ENCODE measurements around the gene WDFY4.

WDFY4 gene

DNA sequence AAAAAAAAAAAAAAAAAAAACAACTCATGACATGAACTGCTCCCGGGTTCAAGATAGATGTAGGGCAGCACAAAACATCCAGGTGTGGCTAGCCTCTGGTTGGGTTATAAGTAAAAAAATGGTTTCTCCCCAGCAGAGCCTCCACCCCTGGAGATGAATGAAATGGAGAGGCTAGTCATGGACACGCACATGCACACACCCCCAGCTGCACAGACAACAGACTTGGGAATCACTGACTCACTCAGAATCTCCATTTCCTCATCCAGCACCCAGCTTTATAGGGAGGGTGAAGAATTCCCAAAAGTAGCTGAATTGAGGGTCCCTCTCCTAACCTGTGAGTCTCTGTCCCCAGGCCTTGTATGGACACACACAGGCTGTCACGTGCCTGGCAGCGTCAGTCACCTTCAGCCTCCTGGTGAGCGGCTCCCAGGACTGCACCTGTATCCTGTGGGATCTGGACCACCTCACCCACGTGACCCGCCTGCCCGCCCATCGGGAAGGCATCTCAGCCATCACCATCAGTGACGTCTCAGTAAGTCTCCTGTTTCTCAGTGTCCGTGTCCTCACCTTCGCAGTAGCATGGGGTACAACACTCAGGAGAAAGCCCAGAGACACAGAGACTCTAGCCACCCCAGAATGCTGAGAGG lies 290.0 kb downstream of the WDFY4 start (continued):
- TF ChIP-seq, protein P1, sequence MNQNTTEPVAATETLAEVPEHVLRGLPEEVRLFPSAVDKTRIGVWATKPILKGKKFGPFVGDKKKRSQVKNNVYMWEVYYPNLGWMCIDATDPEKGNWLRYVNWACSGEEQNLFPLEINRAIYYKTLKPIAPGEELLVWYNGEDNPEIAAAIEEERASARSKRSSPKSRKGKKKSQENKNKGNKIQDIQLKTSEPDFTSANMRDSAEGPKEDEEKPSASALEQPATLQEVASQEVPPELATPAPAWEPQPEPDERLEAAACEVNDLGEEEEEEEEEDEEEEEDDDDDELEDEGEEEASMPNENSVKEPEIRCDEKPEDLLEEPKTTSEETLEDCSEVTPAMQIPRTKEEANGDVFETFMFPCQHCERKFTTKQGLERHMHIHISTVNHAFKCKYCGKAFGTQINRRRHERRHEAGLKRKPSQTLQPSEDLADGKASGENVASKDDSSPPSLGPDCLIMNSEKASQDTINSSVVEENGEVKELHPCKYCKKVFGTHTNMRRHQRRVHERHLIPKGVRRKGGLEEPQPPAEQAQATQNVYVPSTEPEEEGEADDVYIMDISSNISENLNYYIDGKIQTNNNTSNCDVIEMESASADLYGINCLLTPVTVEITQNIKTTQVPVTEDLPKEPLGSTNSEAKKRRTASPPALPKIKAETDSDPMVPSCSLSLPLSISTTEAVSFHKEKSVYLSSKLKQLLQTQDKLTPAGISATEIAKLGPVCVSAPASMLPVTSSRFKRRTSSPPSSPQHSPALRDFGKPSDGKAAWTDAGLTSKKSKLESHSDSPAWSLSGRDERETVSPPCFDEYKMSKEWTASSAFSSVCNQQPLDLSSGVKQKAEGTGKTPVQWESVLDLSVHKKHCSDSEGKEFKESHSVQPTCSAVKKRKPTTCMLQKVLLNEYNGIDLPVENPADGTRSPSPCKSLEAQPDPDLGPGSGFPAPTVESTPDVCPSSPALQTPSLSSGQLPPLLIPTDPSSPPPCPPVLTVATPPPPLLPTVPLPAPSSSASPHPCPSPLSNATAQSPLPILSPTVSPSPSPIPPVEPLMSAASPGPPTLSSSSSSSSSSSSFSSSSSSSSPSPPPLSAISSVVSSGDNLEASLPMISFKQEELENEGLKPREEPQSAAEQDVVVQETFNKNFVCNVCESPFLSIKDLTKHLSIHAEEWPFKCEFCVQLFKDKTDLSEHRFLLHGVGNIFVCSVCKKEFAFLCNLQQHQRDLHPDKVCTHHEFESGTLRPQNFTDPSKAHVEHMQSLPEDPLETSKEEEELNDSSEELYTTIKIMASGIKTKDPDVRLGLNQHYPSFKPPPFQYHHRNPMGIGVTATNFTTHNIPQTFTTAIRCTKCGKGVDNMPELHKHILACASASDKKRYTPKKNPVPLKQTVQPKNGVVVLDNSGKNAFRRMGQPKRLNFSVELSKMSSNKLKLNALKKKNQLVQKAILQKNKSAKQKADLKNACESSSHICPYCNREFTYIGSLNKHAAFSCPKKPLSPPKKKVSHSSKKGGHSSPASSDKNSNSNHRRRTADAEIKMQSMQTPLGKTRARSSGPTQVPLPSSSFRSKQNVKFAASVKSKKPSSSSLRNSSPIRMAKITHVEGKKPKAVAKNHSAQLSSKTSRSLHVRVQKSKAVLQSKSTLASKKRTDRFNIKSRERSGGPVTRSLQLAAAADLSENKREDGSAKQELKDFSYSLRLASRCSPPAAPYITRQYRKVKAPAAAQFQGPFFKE (tag by site-specific recombination; IDR thresholded peaks at IDR 0.05; ENCODE audit: borderline replicate concordance), result no peak
- TF ChIP-seq ZNF214 (tag by site-specific recombination; IDR thresholded peaks at IDR 0.05; ENCODE audit: borderline replicate concordance), result no peak

DNA sequence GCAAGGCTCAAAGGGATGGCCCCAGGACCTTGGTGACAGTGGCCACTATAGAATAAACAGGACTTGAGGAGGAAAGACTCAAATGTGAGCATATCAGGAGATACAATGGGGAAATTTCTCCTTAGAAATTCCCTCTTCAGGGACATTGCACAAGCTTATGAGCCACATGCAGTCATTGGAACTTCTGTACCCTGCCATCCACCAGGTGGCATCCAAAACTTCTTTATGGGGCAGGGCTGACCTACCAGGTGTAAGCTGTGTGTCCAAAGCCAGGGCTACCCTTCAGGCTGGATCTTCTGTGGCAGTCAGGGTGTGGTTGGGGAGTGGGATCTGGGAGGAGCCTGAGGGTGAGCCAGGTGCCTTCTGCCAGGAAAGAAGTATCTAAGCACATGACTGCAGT lies 291.5 kb downstream of the WDFY4 start:
- TF ChIP-seq OVOL3 (tag by site-specific recombination; IDR thresholded peaks at IDR 0.05) (no peak), KLF7 (tag by site-specific recombination; IDR thresholded peaks at IDR 0.05; ENCODE audit: borderline replicate concordance) (no peak), ZNF501 (tag by site-specific recombination; IDR thresholded peaks at IDR 0.05) (no peak), ZNF658 (tag by site-specific recombination; IDR thresholded peaks at IDR 0.05) (no peak)
- Histone ChIP-seq H3K9me3 (ENCODE audit: control insufficient read depth, insufficient read depth, low read depth, low read length) (no peaks in the 10 kb centered on the region), H3K4me1 (ENCODE audit: control insufficient read depth, insufficient read depth, low read length) (no peaks in the 10 kb centered on the region), H3K27ac (ENCODE audit: extremely low read depth, low read depth, low read length) (no peak overlapping the region), H3K36me3 (ENCODE audit: control insufficient read depth in 2 of 2, insufficient read depth in 1 of 2, low read length in 2 of 2) (no peaks in the 10 kb centered on the region), H3K4me3 (ENCODE audit: low read depth, low read length) (no peak overlapping the region)
- ChIA-PET CTCF (interaction anchor here (0.6 to 1.1 kb wide), 4 partner anchors 318 to 548 kb away, joined by 3 to 6 read pairs (median 3); no protein-coding TSS in a partner anchor), POLR2A (no interaction called here)

DNA sequence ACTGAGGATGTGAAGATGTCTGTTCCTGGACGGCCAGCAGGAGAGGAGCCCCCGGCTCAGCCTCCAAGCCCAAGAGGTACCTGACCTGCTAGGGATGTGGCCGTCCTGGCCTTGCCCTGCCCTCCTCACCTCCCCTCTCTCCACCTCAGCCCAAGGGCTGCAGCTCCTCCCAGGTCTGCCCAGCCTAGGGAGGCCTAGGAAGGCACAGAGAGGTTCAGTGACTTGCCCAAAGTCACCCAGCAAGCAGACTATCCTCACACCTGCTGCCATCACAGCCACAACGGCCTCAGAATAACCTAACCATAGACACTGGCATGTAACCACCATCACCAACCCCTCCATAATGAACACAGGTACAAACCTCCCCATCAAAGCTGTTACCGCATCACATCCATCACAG lies 293.6 kb downstream of the WDFY4 start:
- ChIA-PET POLR2A (no interaction called here), CTCF (interaction anchor here (0.7 to 0.8 kb wide), 2 partner anchors 71 to 320 kb away, joined by 3 read pairs; no protein-coding TSS in a partner anchor)
- Histone ChIP-seq H3K4me1 (ENCODE audit: control insufficient read depth, insufficient read depth, low read length) (no peaks in the 10 kb centered on the region), H3K4me3 (ENCODE audit: low read depth, low read length) (no peak overlapping the region), H3K36me3 (ENCODE audit: control insufficient read depth in 2 of 2, insufficient read depth in 1 of 2, low read length in 2 of 2) (no peaks in the 10 kb centered on the region), H3K9me3 (ENCODE audit: control insufficient read depth, insufficient read depth, low read depth, low read length) (no peaks in the 10 kb centered on the region), H3K27ac (ENCODE audit: extremely low read depth, low read depth, low read length) (no peak overlapping the region)
- TF ChIP-seq ZNF555 (tag by site-specific recombination; conservative IDR thresholded peaks at IDR 0.05), result no peak
- no peak for TF ChIP-seq ZSCAN30 (tag by site-specific recombination; IDR thresholded peaks at IDR 0.05)
- no peak for TF ChIP-seq ZNF792 (tag by site-specific recombination; IDR thresholded peaks at IDR 0.05)
- no peak for TF ChIP-seq WT1 (tag by site-specific recombination; IDR thresholded peaks at IDR 0.05)
- TF ChIP-seq, protein P2, sequence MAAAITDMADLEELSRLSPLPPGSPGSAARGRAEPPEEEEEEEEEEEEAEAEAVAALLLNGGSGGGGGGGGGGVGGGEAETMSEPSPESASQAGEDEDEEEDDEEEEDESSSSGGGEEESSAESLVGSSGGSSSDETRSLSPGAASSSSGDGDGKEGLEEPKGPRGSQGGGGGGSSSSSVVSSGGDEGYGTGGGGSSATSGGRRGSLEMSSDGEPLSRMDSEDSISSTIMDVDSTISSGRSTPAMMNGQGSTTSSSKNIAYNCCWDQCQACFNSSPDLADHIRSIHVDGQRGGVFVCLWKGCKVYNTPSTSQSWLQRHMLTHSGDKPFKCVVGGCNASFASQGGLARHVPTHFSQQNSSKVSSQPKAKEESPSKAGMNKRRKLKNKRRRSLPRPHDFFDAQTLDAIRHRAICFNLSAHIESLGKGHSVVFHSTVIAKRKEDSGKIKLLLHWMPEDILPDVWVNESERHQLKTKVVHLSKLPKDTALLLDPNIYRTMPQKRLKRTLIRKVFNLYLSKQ (tag by site-specific recombination; IDR thresholded peaks at IDR 0.05; ENCODE audit: borderline replicate concordance), result no peak
- no peak for TF ChIP-seq ZNF529 (tag by site-specific recombination; IDR thresholded peaks at IDR 0.05; ENCODE audit: insufficient replicate concordance)
- TF ChIP-seq, protein P3, sequence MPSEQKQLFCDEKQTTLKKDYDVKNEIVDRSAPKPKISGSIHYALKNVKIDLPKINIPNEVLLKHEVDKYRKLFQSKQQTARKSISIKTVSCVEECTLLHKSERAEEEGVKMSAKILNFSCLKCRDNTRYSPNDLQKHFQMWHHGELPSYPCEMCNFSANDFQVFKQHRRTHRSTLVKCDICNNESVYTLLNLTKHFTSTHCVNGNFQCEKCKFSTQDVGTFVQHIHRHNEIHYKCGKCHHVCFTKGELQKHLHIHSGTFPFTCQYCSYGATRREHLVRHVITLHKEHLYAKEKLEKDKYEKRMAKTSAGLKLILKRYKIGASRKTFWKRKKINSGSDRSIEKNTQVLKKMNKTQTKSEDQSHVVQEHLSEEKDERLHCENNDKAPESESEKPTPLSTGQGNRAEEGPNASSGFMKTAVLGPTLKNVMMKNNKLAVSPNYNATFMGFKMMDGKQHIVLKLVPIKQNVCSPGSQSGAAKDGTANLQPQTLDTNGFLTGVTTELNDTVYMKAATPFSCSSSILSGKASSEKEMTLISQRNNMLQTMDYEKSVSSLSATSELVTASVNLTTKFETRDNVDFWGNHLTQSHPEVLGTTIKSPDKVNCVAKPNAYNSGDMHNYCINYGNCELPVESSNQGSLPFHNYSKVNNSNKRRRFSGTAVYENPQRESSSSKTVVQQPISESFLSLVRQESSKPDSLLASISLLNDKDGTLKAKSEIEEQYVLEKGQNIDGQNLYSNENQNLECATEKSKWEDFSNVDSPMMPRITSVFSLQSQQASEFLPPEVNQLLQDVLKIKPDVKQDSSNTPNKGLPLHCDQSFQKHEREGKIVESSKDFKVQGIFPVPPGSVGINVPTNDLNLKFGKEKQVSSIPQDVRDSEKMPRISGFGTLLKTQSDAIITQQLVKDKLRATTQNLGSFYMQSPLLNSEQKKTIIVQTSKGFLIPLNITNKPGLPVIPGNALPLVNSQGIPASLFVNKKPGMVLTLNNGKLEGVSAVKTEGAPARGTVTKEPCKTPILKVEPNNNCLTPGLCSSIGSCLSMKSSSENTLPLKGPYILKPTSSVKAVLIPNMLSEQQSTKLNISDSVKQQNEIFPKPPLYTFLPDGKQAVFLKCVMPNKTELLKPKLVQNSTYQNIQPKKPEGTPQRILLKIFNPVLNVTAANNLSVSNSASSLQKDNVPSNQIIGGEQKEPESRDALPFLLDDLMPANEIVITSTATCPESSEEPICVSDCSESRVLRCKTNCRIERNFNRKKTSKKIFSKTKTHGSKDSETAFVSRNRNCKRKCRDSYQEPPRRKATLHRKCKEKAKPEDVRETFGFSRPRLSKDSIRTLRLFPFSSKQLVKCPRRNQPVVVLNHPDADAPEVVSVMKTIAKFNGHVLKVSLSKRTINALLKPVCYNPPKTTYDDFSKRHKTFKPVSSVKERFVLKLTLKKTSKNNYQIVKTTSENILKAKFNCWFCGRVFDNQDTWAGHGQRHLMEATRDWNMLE (tag by site-specific recombination; conservative IDR thresholded peaks at IDR 0.05; ENCODE audit: low read depth), result no peak
- no peak for TF ChIP-seq ZNF184 (tag by site-specific recombination; IDR thresholded peaks at IDR 0.05)
- TF ChIP-seq, protein P4, sequence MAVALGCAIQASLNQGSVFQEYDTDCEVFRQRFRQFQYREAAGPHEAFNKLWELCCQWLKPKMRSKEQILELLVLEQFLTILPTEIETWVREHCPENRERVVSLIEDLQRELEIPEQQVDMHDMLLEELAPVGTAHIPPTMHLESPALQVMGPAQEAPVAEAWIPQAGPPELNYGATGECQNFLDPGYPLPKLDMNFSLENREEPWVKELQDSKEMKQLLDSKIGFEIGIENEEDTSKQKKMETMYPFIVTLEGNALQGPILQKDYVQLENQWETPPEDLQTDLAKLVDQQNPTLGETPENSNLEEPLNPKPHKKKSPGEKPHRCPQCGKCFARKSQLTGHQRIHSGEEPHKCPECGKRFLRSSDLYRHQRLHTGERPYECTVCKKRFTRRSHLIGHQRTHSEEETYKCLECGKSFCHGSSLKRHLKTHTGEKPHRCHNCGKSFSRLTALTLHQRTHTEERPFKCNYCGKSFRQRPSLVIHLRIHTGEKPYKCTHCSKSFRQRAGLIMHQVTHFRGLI (tag by site-specific recombination; IDR thresholded peaks at IDR 0.05), result no peak
- TF ChIP-seq ZNF623 (tag by site-specific recombination; IDR thresholded peaks at IDR 0.05), result no peak
- no peak for TF ChIP-seq ZNF112 (tag by site-specific recombination; IDR thresholded peaks at IDR 0.05)
- no peak for TF ChIP-seq MYNN (tag by site-specific recombination; IDR thresholded peaks at IDR 0.05; ENCODE audit: borderline replicate concordance)
- TF ChIP-seq ZNF621 (tag by site-specific recombination; IDR thresholded peaks at IDR 0.05), result no peak

All from HEK293 (cell line).